Suppressor macrophage (primary cell): Measurements from ENCODE around the gene GNAI2.
"Not testable (repeated sequence)": the region's sequence is repeated elsewhere in the genome, so short reads cannot be mapped to it uniquely, and the experiment has no call there.

Experiments used
- DNase-seq, 4 experiments: peaks; one replicate each; pipeline ENCODE4 v3.0.0-alpha.2; 2020 to 2022

GNAI2 gene

GRCh38 chr3:50278880-50279224 is 42.8 kb downstream of the GNAI2 start, which contains the start of gene LSMEM2:
Gene LSMEM2, plus strand, starts transcription at chr3:50279087. Its CDS starts 27 bp downstream, at chr3:50279114.
- no peak for DNase-seq

GRCh38 chr3:50279255-50280016 is 43.4 kb downstream of the GNAI2 start:
- DNase-seq, result no peak

- not testable (repeated sequence) for DNase-seq
These were observed 48.1 kb downstream of the GNAI2 start for GRCh38 chr3:50284121-50284520.

- DNase-seq, result no peak
These were observed 50.6 kb downstream of the GNAI2 start for GRCh38 chr3:50286322-50287227.

GRCh38 chr3:50287262-50287661 is 51.3 kb downstream of the GNAI2 start:
- no peak for DNase-seq

GRCh38 chr3:50288387-50289007 is 52.5 kb downstream of the GNAI2 start:
- no peak for DNase-seq

- no peak for DNase-seq
These were observed 53.1 kb downstream of the GNAI2 start for GRCh38 chr3:50289130-50289529.

- DNase-seq, result no peak
These were observed 54.2 kb downstream of the GNAI2 start for GRCh38 chr3:50290161-50290641.

- peak; percentile 97 to 99 (median 98) for DNase-seq
These were observed 56.4 kb downstream of the GNAI2 start, which contains the start of gene IFRD2 for GRCh38 chr3:50292159-50293078. Gene IFRD2, minus strand, starts transcription at chr3:50292429. Its CDS starts 155 bp downstream, at chr3:50292274.

GRCh38 chr3:50293079-50293801 is 57.2 kb downstream of the GNAI2 start:
- DNase-seq, result no peak

- DNase-seq, result no peak
These were observed 58.1 kb downstream of the GNAI2 start for GRCh38 chr3:50294089-50294488.

- DNase-seq, result no peak
These were observed 58.7 kb downstream of the GNAI2 start for GRCh38 chr3:50294492-50295403.

GRCh38 chr3:50295553-50296431 is 59.8 kb downstream of the GNAI2 start:
- DNase-seq, result no peak

GRCh38 chr3:50296721-50297383 is 60.8 kb downstream of the GNAI2 start:
- DNase-seq, result no peak

GRCh38 chr3:50297384-50297775 is 61.4 kb downstream of the GNAI2 start:
- no peak for DNase-seq

- DNase-seq, result peak in 2 of 4 experiments; percentile 35 to 48
These were observed 62.1 kb downstream of the GNAI2 start for GRCh38 chr3:50297896-50298725.
